NCI-H128 (cell line): ENCODE results near the gene TBX4.
"Not testable (repeated sequence)": the region's sequence is repeated elsewhere in the genome, so short reads cannot be mapped to it uniquely, and the experiment has no call there.

ENCODE experiments used
- DNase-seq: peaks from one replicate; lab custom pipeline; 2025; ENCODE audit not compliant: unreplicated experiment; lab: John Stamatoyannopoulos, UW

TBX4 gene

DNA sequence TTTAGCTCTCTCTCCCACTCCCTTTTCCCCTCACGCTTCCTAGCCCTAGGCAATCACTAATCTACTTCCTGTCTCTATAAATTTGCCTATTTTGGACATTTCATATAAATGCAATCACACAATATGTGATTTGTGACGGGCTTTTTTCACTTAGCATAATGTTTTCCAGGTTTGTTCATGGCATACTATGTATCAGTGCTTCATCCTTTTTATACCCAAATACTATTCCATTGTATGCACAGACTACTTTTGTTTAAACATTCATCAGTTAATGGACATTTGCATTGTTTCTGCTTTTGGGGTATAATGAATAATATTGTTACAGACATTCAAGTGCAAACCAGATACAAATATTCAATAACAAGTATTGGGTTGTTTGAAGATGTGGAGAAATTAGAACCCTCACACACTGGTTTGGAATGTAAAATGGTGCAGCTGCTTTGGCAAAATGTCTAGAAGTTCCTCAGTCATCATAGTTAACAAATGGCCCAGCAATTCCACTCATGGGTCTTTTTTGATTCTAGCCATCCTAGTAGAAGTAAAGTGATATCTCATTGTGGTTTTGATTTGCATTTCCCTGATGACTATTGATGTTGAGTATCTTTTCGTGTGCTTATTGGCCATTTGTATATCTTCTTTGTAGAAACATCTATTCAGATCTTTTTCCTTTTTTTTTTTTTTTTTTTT, 67.7 kb downstream of the TBX4 start:
- DNase-seq: no peak

- DNase-seq: no peak
These were observed 68.7 kb downstream of the TBX4 start for GRCh38 chr17:61520897-61521296.

DNA sequence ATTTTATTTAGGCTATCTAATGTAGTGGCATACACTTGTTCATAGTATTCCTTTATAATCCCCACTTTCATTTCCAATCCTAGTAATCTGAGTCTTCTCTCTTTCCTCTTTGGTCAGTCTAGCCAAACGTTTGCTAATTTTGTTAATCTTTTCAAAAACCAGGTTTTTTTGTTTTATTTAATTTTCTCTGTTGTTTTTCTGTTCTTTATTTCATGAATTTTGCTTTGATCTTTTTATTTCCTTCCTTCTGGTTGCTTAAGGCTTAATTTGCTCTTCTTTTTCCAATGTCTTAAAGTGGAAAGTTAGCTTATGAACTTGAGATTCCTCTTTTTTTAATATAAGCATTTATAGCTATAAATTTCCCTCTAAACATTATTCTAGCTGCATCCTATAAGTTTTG, 69.9 kb downstream of the TBX4 start:
- DNase-seq: no peak

GRCh38 chr17:61524319-61524718, 72.1 kb downstream of the TBX4 start:
- no peak for DNase-seq

- DNase-seq: not testable (repeated sequence)
These were observed 75.2 kb downstream of the TBX4 start for GRCh38 chr17:61527441-61527840.

DNA sequence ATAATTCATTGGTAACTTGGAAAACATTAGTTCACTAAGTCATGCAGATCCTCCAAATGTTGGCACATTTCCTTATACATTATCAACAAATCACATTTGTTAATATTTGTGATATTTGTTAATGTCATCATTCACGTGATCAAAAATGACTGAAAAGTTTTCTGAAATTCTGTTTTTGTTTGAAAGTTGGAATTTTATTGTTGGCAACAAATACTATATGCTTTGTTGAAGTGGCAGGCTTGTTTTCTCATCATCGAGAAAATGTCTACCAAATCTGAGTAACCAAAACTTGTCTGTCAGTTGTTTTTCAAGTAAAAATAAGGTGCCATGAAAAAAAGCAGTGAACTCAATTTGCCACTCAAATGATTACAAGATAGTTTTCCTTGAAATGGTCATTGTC, 75.9 kb downstream of the TBX4 start:
- DNase-seq: no peak

DNA sequence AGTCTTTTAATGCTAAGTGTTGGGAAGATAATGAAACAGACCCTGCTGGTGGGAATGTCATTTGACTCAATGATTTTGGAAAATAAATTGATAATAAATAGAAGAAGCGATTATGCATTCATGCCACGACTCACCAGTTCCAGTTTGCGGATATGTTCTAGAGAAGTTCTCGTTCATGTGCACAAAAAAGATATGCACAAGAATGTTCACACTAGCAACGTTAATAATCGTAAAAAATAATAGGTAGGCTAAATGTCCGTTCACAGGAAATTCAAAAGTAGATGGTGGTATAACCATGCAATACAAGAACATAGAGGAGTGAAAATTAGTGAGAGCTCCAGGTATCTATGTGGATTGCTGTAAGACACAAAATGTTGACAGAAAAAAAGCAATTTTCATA, 79.0 kb downstream of the TBX4 start:
- no peak for DNase-seq

DNA sequence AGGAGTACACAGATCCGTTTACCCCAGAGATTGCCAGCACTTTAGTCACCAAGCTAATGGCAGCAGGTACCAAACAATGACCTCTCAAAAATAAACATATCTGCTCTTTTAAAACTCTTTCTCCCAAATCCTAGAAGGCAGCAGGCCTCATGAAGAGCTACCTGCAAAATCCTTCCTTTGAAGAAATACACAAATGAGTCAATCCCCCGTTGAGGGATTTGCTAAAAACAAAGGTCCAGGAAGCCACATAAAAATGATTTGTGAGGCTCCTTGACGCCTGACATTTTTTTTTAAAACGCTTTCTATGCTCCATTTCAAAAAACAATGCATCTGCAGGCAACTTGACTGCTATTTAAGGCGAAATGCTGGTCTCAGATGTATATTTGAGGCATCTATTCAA, 80.6 kb downstream of the TBX4 start:
- DNase-seq: no peak

DNA sequence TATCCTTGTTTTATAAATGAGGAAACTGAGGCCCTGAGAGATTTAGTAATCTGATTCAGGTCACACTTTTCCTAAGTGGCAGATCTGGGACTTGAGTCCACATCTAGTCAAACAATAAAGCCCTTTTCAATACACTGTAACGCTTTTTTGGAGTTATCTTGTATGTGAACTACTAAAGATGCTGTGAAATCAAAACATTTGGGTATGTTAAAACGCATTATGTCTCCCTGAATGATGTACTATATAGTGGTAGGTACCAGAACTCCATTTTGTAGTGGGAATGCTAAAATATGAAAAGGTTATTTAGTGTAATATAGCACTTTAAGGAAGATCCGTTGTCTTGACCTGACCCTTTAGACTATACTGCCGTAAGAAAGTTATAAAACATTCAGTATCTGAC, 81.6 kb downstream of the TBX4 start:
- DNase-seq: no peak

GRCh38 chr17:61534414-61534813, 82.2 kb downstream of the TBX4 start:
- DNase-seq: no peak
